ENCODE data around the gene TGM4.

Gene TGM4

GRCh38 chr3:44903314-44903713, 28.9 kb downstream of the TGM4 start:
- no peak overlapping the region for H3K4me3 Mint-ChIP-seq
- no peaks in the 10 kb centered on the region for H3K4me1 Mint-ChIP-seq
- H3K9me3 Mint-ChIP-seq = no peaks in the 10 kb centered on the region
- TF ChIP-seq, protein P1, sequence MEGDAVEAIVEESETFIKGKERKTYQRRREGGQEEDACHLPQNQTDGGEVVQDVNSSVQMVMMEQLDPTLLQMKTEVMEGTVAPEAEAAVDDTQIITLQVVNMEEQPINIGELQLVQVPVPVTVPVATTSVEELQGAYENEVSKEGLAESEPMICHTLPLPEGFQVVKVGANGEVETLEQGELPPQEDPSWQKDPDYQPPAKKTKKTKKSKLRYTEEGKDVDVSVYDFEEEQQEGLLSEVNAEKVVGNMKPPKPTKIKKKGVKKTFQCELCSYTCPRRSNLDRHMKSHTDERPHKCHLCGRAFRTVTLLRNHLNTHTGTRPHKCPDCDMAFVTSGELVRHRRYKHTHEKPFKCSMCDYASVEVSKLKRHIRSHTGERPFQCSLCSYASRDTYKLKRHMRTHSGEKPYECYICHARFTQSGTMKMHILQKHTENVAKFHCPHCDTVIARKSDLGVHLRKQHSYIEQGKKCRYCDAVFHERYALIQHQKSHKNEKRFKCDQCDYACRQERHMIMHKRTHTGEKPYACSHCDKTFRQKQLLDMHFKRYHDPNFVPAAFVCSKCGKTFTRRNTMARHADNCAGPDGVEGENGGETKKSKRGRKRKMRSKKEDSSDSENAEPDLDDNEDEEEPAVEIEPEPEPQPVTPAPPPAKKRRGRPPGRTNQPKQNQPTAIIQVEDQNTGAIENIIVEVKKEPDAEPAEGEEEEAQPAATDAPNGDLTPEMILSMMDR (IDR thresholded peaks at IDR 0.05; ENCODE audit: unreplicated experiment in 3 of 3) = no peak
- peaks cover 16% of the 10 kb centered on the region for H3K27me3 Mint-ChIP-seq (ENCODE audit: low read depth)
- H3K27ac Mint-ChIP-seq = no peak overlapping the region
- H3K36me3 Mint-ChIP-seq (ENCODE audit: low read depth) = no peaks in the 10 kb centered on the region

DNA sequence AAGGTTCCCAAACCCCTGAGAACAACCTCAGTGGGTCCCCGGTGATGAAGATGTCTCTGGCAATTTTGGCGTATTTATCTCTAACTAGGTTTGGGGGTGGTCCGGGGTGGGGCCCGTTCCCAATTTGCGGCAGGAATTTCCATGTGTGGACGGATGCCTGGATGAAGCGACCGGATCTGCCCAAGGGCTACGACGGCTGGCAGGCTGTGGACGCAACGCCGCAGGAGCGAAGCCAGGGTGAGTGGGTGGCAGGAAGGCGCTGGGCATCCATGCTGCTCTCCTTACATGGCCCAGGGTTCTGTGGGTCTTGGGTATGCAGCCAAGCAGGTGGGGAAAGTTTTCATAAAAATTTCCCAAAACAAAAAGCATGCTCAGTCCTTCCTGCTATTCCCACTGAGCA, 29.3 kb downstream of the TGM4 start:
- no peak overlapping the region for H3K4me3 Mint-ChIP-seq
- H3K4me1 Mint-ChIP-seq = no peaks in the 10 kb centered on the region
- no peaks in the 10 kb centered on the region for H3K36me3 Mint-ChIP-seq (ENCODE audit: low read depth)
- no peak overlapping the region for H3K27ac Mint-ChIP-seq
- TF ChIP-seq, protein P1 (IDR thresholded peaks at IDR 0.05; ENCODE audit: unreplicated experiment in 3 of 3) = no peak
- H3K9me3 Mint-ChIP-seq = no peaks in the 10 kb centered on the region
- H3K27me3 Mint-ChIP-seq (ENCODE audit: low read depth) = peaks cover 16% of the 10 kb centered on the region

DNA sequence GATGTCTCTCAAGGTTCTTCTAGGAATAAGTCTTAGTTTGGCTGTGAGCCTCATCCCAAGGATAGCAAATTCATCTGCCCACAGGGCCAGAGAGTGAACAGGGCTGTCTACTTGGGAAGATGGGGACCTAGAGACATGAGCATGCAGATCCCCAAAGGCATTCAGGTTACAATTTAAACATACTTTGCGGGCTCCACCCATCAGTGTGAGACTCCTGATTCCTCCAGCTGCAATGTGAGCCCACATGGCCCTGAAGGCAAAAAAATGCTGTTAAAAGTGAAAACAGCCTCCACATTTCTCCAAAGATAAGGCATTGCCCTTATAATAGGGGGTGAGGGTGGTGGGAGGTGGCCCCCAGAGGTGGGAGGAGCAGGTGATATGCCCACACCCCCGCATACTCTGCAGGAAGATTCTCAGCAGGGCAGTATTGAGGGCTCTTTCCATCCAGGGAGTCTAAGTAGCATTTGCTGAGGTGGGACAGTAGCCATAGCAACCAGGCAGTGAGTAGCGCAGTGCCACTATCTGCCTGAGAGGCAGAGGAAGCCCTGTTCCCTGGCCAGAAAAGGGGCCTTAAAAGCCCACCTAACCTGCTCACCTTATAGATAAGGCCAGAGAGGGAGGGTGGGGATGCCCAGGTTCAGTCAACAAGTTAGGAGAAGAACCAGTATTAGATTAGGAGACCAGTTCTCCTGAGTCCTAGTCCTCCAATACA, 31.2 kb downstream of the TGM4 start:
- H3K9me3 Mint-ChIP-seq = no peaks in the 10 kb centered on the region
- no peak overlapping the region for H3K4me3 Mint-ChIP-seq
- H3K36me3 Mint-ChIP-seq (ENCODE audit: low read depth) = no peaks in the 10 kb centered on the region
- no peaks in the 10 kb centered on the region for H3K4me1 Mint-ChIP-seq
- TF ChIP-seq, protein P1 (IDR thresholded peaks at IDR 0.05; ENCODE audit: unreplicated experiment in 3 of 3) = no peak
- no peak overlapping the region for H3K27ac Mint-ChIP-seq
- H3K27me3 Mint-ChIP-seq (ENCODE audit: low read depth) = no peaks in the 10 kb centered on the region

- no peak overlapping the region for H3K4me3 Mint-ChIP-seq
- H3K36me3 Mint-ChIP-seq (ENCODE audit: low read depth) = no peaks in the 10 kb centered on the region
- no peaks in the 10 kb centered on the region for H3K9me3 Mint-ChIP-seq
- H3K27me3 Mint-ChIP-seq (ENCODE audit: low read depth) = no peaks in the 10 kb centered on the region
- no peak overlapping the region for H3K27ac Mint-ChIP-seq
- no peaks in the 10 kb centered on the region for H3K4me1 Mint-ChIP-seq
- TF ChIP-seq, protein P1 (IDR thresholded peaks at IDR 0.05; ENCODE audit: unreplicated experiment in 3 of 3) = no peak
Measured at GRCh38 chr3:44906997-44907396, 32.6 kb downstream of the TGM4 start.

DNA sequence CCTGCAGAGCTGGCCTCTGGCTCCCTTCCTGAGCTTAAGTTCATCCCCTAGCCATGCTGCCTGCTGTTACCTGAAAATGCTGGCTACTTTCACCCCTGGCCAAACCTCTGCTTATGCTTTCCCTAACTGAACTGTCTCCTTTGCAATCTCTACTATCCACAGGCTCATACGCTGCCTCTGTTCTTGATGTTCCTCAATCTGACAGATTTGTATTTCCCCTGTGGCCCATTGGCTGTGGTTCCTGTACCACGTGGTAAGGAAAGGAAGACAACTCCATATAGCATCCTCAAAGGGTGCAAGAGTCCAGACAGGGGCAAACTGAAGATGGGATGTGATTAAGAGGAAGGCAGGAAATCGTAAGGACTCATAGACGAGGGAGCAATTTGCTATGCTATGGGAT, 33.2 kb downstream of the TGM4 start:
- no peaks in the 10 kb centered on the region for H3K27me3 Mint-ChIP-seq (ENCODE audit: low read depth)
- TF ChIP-seq, protein P1 (IDR thresholded peaks at IDR 0.05; ENCODE audit: unreplicated experiment in 3 of 3) = no peak
- H3K4me1 Mint-ChIP-seq = no peaks in the 10 kb centered on the region
- H3K36me3 Mint-ChIP-seq (ENCODE audit: low read depth) = no peaks in the 10 kb centered on the region
- H3K27ac Mint-ChIP-seq = no peak overlapping the region
- H3K4me3 Mint-ChIP-seq = no peak overlapping the region
- no peaks in the 10 kb centered on the region for H3K9me3 Mint-ChIP-seq

DNA sequence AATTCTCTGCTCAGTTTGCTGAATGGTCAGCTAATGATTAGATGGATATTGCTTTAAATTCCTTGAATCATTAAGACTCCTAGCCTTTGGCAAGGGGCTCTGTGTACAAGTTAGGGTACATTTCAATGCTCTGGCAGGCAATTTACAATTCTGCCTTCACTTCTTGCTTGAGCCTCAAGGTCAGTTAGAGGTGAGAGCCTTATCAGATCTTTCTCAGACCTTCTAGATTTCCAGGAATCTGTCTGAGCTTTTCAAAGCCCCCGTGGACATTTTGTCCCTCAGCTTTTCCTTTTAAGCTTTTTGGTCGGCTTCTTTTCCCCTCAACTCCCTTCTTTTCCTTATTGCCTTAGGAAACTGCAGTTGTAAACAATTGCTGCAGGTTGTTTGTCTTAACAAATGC, 34.7 kb downstream of the TGM4 start:
- H3K4me3 Mint-ChIP-seq = no peak overlapping the region

More for the DNA sequence above, 34.7 kb downstream of the TGM4 start:
- H3K36me3 Mint-ChIP-seq (ENCODE audit: low read depth) = no peaks in the 10 kb centered on the region
- TF ChIP-seq, protein P1 (IDR thresholded peaks at IDR 0.05; ENCODE audit: unreplicated experiment in 3 of 3) = no peak
- no peak overlapping the region for H3K27ac Mint-ChIP-seq
- no peaks in the 10 kb centered on the region for H3K9me3 Mint-ChIP-seq
- no peaks in the 10 kb centered on the region for H3K27me3 Mint-ChIP-seq (ENCODE audit: low read depth)
- no peaks in the 10 kb centered on the region for H3K4me1 Mint-ChIP-seq

Data from nephron (organoid).